ENCODE data around the gene SGCB.

SGCB gene

GRCh38 chr4:52051615-52052474 lies 13.7 kb upstream of the SGCB start:
- H3K9me2 ChIP-seq (replicated peaks; ENCODE audit: insufficient read depth, low read length), result no peaks in the 10 kb centered on the region
- no peak overlapping the region for H3K27ac ChIP-seq (ENCODE audit: low read length)
- H3K9me3 ChIP-seq (replicated peaks; ENCODE audit: insufficient read depth, low read length), result no peaks in the 10 kb centered on the region
- H3K79me2 ChIP-seq (ENCODE audit: low read length), result no peaks in the 10 kb centered on the region
- H3K4me1 ChIP-seq (ENCODE audit: low read length), result no peaks in the 10 kb centered on the region
- H3F3A ChIP-seq (ENCODE audit: insufficient read depth, low read length), result no peaks in the 10 kb centered on the region
- H3K36me3 ChIP-seq (replicated peaks; ENCODE audit: insufficient read depth, low read length), result no peaks in the 10 kb centered on the region
- no peak overlapping the region for H3K9ac ChIP-seq (ENCODE audit: low read length)
- H2AFZ ChIP-seq (ENCODE audit: low read length), result peak overlapping the region; percentile 55
- DNase-seq, result no peak
- H4K20me1 ChIP-seq (ENCODE audit: insufficient read depth, low read length), result no peaks in the 10 kb centered on the region
- no peaks in the 10 kb centered on the region for H3K27me3 ChIP-seq (replicated peaks; ENCODE audit: insufficient read depth, low read length)
- TF ChIP-seq EZH2 (optimal IDR thresholded peaks at IDR 0.05; ENCODE audit: low read depth, low read length) (no peak), EZH2phosphoT487 (IDR thresholded peaks at IDR 0.05; ENCODE audit: low read length) (no peak), CTCF (IDR thresholded peaks at IDR 0.05; ENCODE audit: low read length) (no peak)
- peak overlapping the region; percentile 79 for H3K4me2 ChIP-seq (ENCODE audit: low read depth, low read length)
- H3K4me3 ChIP-seq (ENCODE audit: low read length), result peak overlapping the region; percentile 58

GRCh38 chr4:52051213-52051614 lies 13.1 kb upstream of the SGCB start, which contains the start of gene SPATA18:
TSS of gene SPATA18 (plus strand) at chr4:52051304. CDS start at chr4:52051705, 401 bp downstream.
- Histone ChIP-seq H4K20me1 (ENCODE audit: insufficient read depth, low read length) (no peaks in the 10 kb centered on the region), H3K27me3 (replicated peaks; ENCODE audit: insufficient read depth, low read length) (no peaks in the 10 kb centered on the region), H3K79me2 (ENCODE audit: low read length) (no peaks in the 10 kb centered on the region), H3K9ac (ENCODE audit: low read length) (no peak within 1 kb of the TSS), H3F3A (ENCODE audit: insufficient read depth, low read length) (no peaks in the 10 kb centered on the region), H3K4me3 (ENCODE audit: low read length) (peak within 1 kb of the TSS; percentile 58), H3K9me3 (replicated peaks; ENCODE audit: insufficient read depth, low read length) (no peaks in the 10 kb centered on the region), H3K4me2 (ENCODE audit: low read depth, low read length) (peak within 1 kb of the TSS; percentile 79), H3K27ac (ENCODE audit: low read length) (no peak within 1 kb of the TSS), H3K4me1 (ENCODE audit: low read length) (no peaks in the 10 kb centered on the region), H3K9me2 (replicated peaks; ENCODE audit: insufficient read depth, low read length) (no peaks in the 10 kb centered on the region), H3K36me3 (replicated peaks; ENCODE audit: insufficient read depth, low read length) (no peaks in the 10 kb centered on the region), H2AFZ (ENCODE audit: low read length) (peak within 1 kb of the TSS; percentile 55)
- no peak for DNase-seq
- TF ChIP-seq EZH2 (optimal IDR thresholded peaks at IDR 0.05; ENCODE audit: low read depth, low read length) (no peak), CTCF (IDR thresholded peaks at IDR 0.05; ENCODE audit: low read length) (no peak), EZH2phosphoT487 (IDR thresholded peaks at IDR 0.05; ENCODE audit: low read length) (no peak)

GRCh38 chr4:52049266-52049665 lies 11.2 kb upstream of the SGCB start:
- TF ChIP-seq EZH2 (optimal IDR thresholded peaks at IDR 0.05; ENCODE audit: low read depth, low read length) (no peak), CTCF (IDR thresholded peaks at IDR 0.05; ENCODE audit: low read length) (no peak), EZH2phosphoT487 (IDR thresholded peaks at IDR 0.05; ENCODE audit: low read length) (no peak)
- no peaks in the 10 kb centered on the region for H3F3A ChIP-seq (ENCODE audit: insufficient read depth, low read length)

More at GRCh38 chr4:52049266-52049665, 11.2 kb upstream of the SGCB start:
- no peak overlapping the region for H3K4me2 ChIP-seq (ENCODE audit: low read depth, low read length)
- no peak overlapping the region for H2AFZ ChIP-seq (ENCODE audit: low read length)
- no peaks in the 10 kb centered on the region for H3K27me3 ChIP-seq (replicated peaks; ENCODE audit: insufficient read depth, low read length)
- no peak for DNase-seq
- no peak overlapping the region for H3K4me3 ChIP-seq (ENCODE audit: low read length)
- no peaks in the 10 kb centered on the region for H4K20me1 ChIP-seq (ENCODE audit: insufficient read depth, low read length)
- H3K9me2 ChIP-seq (replicated peaks; ENCODE audit: insufficient read depth, low read length), result no peaks in the 10 kb centered on the region
- H3K9ac ChIP-seq (ENCODE audit: low read length), result no peak overlapping the region
- no peaks in the 10 kb centered on the region for H3K9me3 ChIP-seq (replicated peaks; ENCODE audit: insufficient read depth, low read length)
- H3K36me3 ChIP-seq (replicated peaks; ENCODE audit: insufficient read depth, low read length), result no peaks in the 10 kb centered on the region
- no peaks in the 10 kb centered on the region for H3K4me1 ChIP-seq (ENCODE audit: low read length)
- H3K79me2 ChIP-seq (ENCODE audit: low read length), result no peaks in the 10 kb centered on the region
- H3K27ac ChIP-seq (ENCODE audit: low read length), result no peak overlapping the region
